Uterus (tissue), 2 donors: ENCODE data around the gene MRGPRX1.

ENCODE experiments used
- CTCF ChIP-seq, 4 experiments: fragments of 200-600 bp in 2 of 4; fragments of 450-650 bp in 2 of 4; sonication (generic) in 2 of 4; IDR thresholded peaks; one replicate each; pipeline ENCODE4 v1.5.1; 2016 to 2019; ENCODE audit warnings: antibody characterized with exemption in 4 of 4, mild to moderate bottlenecking in 2 of 4, moderate library complexity in 1 of 4
- POLR2A ChIP-seq, 2 donors: fragments of 450-650 bp; IDR thresholded peaks; one replicate each; pipeline ENCODE4 v1.6.1; 2016; ENCODE audit warnings: antibody characterized with exemption in 2 of 2, mild to moderate bottlenecking in 1 of 2, moderate library complexity in 1 of 2

- no peak for TF ChIP-seq POLR2A (IDR thresholded peaks at IDR 0.05)
- TF ChIP-seq CTCF (IDR thresholded peaks at IDR 0.05): no peak
These were observed 47.5 kb upstream of the MRGPRX1 start for GRCh38 chr11:18986744-18987143.
